Hematopoietic multipotent progenitor cell treated with erythropoietin and hydrocortisone succinate and interleukin-3 and kit ligand, for 6 days (in vitro differentiated cells): ENCODE measurements around the gene SLC36A1.
A peak's percentile ranks its signal among the peaks of the same experiment; 100 is the strongest.

Source experiments
- DNase-seq: peaks from one replicate; pipeline ENCODE4 v3.0.0-alpha.2; 2015

SLC36A1 gene

GRCh38 chr5:151451626-151452520 lies 4.5 kb downstream of the SLC36A1 start:
- DNase-seq, result no peak

GRCh38 chr5:151454166-151454565 lies 6.8 kb downstream of the SLC36A1 start:
- no peak for DNase-seq

- no peak for DNase-seq
Measured at GRCh38 chr5:151454889-151455288, 7.5 kb downstream of the SLC36A1 start.

GRCh38 chr5:151456321-151456940 lies 9.0 kb downstream of the SLC36A1 start:
- DNase-seq, result no peak

GRCh38 chr5:151458314-151458713 lies 10.9 kb downstream of the SLC36A1 start:
- DNase-seq, result no peak

- DNase-seq, result peak; percentile 81
Measured at GRCh38 chr5:151459680-151460324, 12.4 kb downstream of the SLC36A1 start.

GRCh38 chr5:151461312-151461711 lies 13.9 kb downstream of the SLC36A1 start:
- DNase-seq, result no peak

GRCh38 chr5:151463137-151464029 lies 16.0 kb downstream of the SLC36A1 start:
- DNase-seq, result peak; percentile 17

- DNase-seq, result peak; percentile 78
Measured at GRCh38 chr5:151464101-151464500, 16.7 kb downstream of the SLC36A1 start.

GRCh38 chr5:151465476-151465875 lies 18.1 kb downstream of the SLC36A1 start:
- DNase-seq, result peak; percentile 92

GRCh38 chr5:151467576-151467975 lies 20.2 kb downstream of the SLC36A1 start:
- no peak for DNase-seq

- DNase-seq, result no peak
Measured at GRCh38 chr5:151469386-151469785, 22.0 kb downstream of the SLC36A1 start.

- no peak for DNase-seq
Measured at GRCh38 chr5:151469992-151470391, 22.6 kb downstream of the SLC36A1 start.

- DNase-seq, result no peak
Measured at GRCh38 chr5:151470439-151470838, 23.0 kb downstream of the SLC36A1 start.

GRCh38 chr5:151471276-151471675 lies 23.9 kb downstream of the SLC36A1 start:
- no peak for DNase-seq

GRCh38 chr5:151474799-151475198 lies 27.4 kb downstream of the SLC36A1 start:
- DNase-seq, result no peak

GRCh38 chr5:151475388-151475787 lies 28.0 kb downstream of the SLC36A1 start:
- no peak for DNase-seq

- DNase-seq, result no peak
Measured at GRCh38 chr5:151476016-151476415, 28.6 kb downstream of the SLC36A1 start.

- no peak for DNase-seq
Measured at GRCh38 chr5:151477101-151477500, 29.7 kb downstream of the SLC36A1 start.

GRCh38 chr5:151480384-151481293 lies 33.2 kb downstream of the SLC36A1 start:
- DNase-seq, result no peak

GRCh38 chr5:151483176-151483575 lies 35.8 kb downstream of the SLC36A1 start:
- peak; percentile 82 for DNase-seq

GRCh38 chr5:151483647-151484046 lies 36.2 kb downstream of the SLC36A1 start:
- peak; percentile 51 for DNase-seq
